GM08714 (cell line): ENCODE measurements around the gene INSIG1.

Experiments
- H3K4me3 ChIP-seq: fragments of 200-500 bp; sonication (Bioruptor generic); 2 replicates; pipeline ENCODE4 v1.5.1; 2014; ENCODE audit warnings: mild to moderate bottlenecking, low read length, inconsistent platforms
- ZNF274 ChIP-seq: IDR thresholded peaks from 2 replicates; pipeline ENCODE4 v1.6.1; 2012; ENCODE audit warnings: mild to moderate bottlenecking, low read depth, low read length

Gene INSIG1

GRCh38 chr7:155297517-155298287, at the start of gene INSIG1:
Gene INSIG1 (plus strand): TSS chr7:155297878. CDS start chr7:155298286, 408 bp downstream.
- no peak for TF ChIP-seq ZNF274
- H3K4me3 ChIP-seq = peak within 1 kb of the TSS; percentile 82

- TF ChIP-seq ZNF274 = no peak
- H3K4me3 ChIP-seq = no peak overlapping the region
These were observed 49.3 kb upstream of the INSIG1 start for GRCh38 chr7:155248366-155248756.

GRCh38 chr7:155251831-155252230, 45.8 kb upstream of the INSIG1 start:
- no peak for TF ChIP-seq ZNF274
- H3K4me3 ChIP-seq = no peak overlapping the region

GRCh38 chr7:155252444-155252887, 45.2 kb upstream of the INSIG1 start:
- no peak for TF ChIP-seq ZNF274
- H3K4me3 ChIP-seq = no peak overlapping the region

GRCh38 chr7:155252892-155253501, 44.7 kb upstream of the INSIG1 start:
- TF ChIP-seq ZNF274 = no peak
- H3K4me3 ChIP-seq = no peak overlapping the region

- no peak overlapping the region for H3K4me3 ChIP-seq
- TF ChIP-seq ZNF274 = no peak
These were observed 43.7 kb upstream of the INSIG1 start for GRCh38 chr7:155254018-155254417.

GRCh38 chr7:155255071-155255470, 42.6 kb upstream of the INSIG1 start:
- H3K4me3 ChIP-seq = no peak overlapping the region
- TF ChIP-seq ZNF274 = no peak

GRCh38 chr7:155255621-155256020, 42.1 kb upstream of the INSIG1 start:
- H3K4me3 ChIP-seq = no peak overlapping the region
- TF ChIP-seq ZNF274 = no peak

- H3K4me3 ChIP-seq = no peak overlapping the region
- TF ChIP-seq ZNF274 = no peak
These were observed 41.5 kb upstream of the INSIG1 start for GRCh38 chr7:155256081-155256760.

GRCh38 chr7:155256761-155257481, 40.8 kb upstream of the INSIG1 start:
- H3K4me3 ChIP-seq = no peak overlapping the region
- no peak for TF ChIP-seq ZNF274

GRCh38 chr7:155257482-155258225, 40.0 kb upstream of the INSIG1 start:
- no peak for TF ChIP-seq ZNF274
- H3K4me3 ChIP-seq = no peak overlapping the region

GRCh38 chr7:155258226-155258560, 39.5 kb upstream of the INSIG1 start:
- TF ChIP-seq ZNF274 = no peak

GRCh38 chr7:155259866-155260497, 37.7 kb upstream of the INSIG1 start:
- no peak overlapping the region for H3K4me3 ChIP-seq

More at GRCh38 chr7:155258226-155258560, 39.5 kb upstream of the INSIG1 start:
- no peak overlapping the region for H3K4me3 ChIP-seq

More at GRCh38 chr7:155259866-155260497, 37.7 kb upstream of the INSIG1 start:
- TF ChIP-seq ZNF274 = no peak
